GM23338 (cell line): ENCODE data around the gene RAB22A. TPM values are rescaled to one million over a fixed set of nuclear protein-coding genes. Genes with fewer than 3 reads are reported as not detected.

ENCODE experiments used
- ATAC-seq: fragments of 200-7000 bp; cut with Tn5 transposase; 3 replicates; pipeline ENCODE4 v1.9.1; 2020
- DNase-seq: peaks from one replicate; pipeline ENCODE4 v3.0.0-alpha.2; 2015; ENCODE audit warnings: low spot score
- H2AFZ ChIP-seq: fragments of 200-600 bp; sonication (generic); 2 replicates; pipeline ENCODE4 v1.8.0; 2016; ENCODE audit warnings: antibody characterized with exemption, mild to moderate bottlenecking, moderate library complexity
- H3F3A ChIP-seq: fragments of 200-600 bp; sonication (generic); replicated peaks from 2 replicates; pipeline ENCODE4 v1.8.0; 2017; ENCODE audit warnings: antibody characterized with exemption, mixed run types, low read depth
- H3K27ac ChIP-seq: fragments of 200-600 bp; sonication (generic); 2 replicates; pipeline ENCODE4 v1.6.1; 2016; ENCODE audit warnings: low read depth
- H3K27me3 ChIP-seq: fragments of 200-600 bp; sonication (generic); 2 replicates; pipeline ENCODE4 v1.8.0; 2016; ENCODE audit warnings: mild to moderate bottlenecking, mixed run types, moderate library complexity; ENCODE audit not compliant: insufficient read depth
- H3K36me3 ChIP-seq: fragments of 200-600 bp; sonication (generic); 2 replicates; pipeline ENCODE4 v1.8.0; 2016; ENCODE audit warnings: mild to moderate bottlenecking; ENCODE audit not compliant: insufficient read depth
- H3K4me1 ChIP-seq: fragments of 200-600 bp; sonication (generic); 2 replicates; pipeline ENCODE4 v1.8.0; 2016; ENCODE audit warnings: mild to moderate bottlenecking, moderate library complexity; ENCODE audit not compliant: insufficient read depth
- H3K4me2 ChIP-seq: fragments of 200-600 bp; sonication (generic); 2 replicates; pipeline ENCODE4 v1.7.1; 2017; ENCODE audit warnings: mixed run types
- H3K4me3 ChIP-seq: fragments of 200-600 bp; sonication (generic); 2 replicates; pipeline ENCODE4 v1.6.1; 2016; ENCODE audit warnings: mixed run types
- H3K79me2 ChIP-seq: fragments of 200-600 bp; sonication (generic); replicated peaks from 2 replicates; pipeline ENCODE4 v1.8.0; 2017; ENCODE audit warnings: mild to moderate bottlenecking; ENCODE audit not compliant: insufficient read depth
- H3K9me2 ChIP-seq: fragments of 200-600 bp; sonication (generic); 2 replicates; pipeline ENCODE4 v1.8.0; 2017; ENCODE audit not compliant: insufficient read depth
- H4K20me1 ChIP-seq: fragments of 200-600 bp; sonication (generic); replicated peaks from 2 replicates; pipeline ENCODE4 v1.8.0; 2017; ENCODE audit warnings: mild to moderate bottlenecking; ENCODE audit not compliant: insufficient read depth
- H3K27ac Mint-ChIP-seq: 2 replicates; pipeline ENCODE4 v1.8.0; 2020; ENCODE audit warnings: inconsistent platforms, mild to moderate bottlenecking, moderate library complexity, mixed read lengths
- H3K27me3 Mint-ChIP-seq: 3 replicates; pipeline ENCODE4 v1.8.0; 2022; ENCODE audit warnings: low read depth, mild to moderate bottlenecking, moderate library complexity, mixed read lengths, inconsistent platforms; ENCODE audit not compliant: insufficient read depth, poor library complexity
- H3K36me3 Mint-ChIP-seq: 3 replicates; pipeline ENCODE4 v1.8.0; 2021; ENCODE audit warnings: low read depth, mild to moderate bottlenecking, inconsistent platforms, moderate library complexity, mixed read lengths
- H3K4me1 Mint-ChIP-seq: 3 replicates; pipeline ENCODE4 v1.8.0; 2020; ENCODE audit warnings: mild to moderate bottlenecking, inconsistent platforms, mixed read lengths
- H3K4me3 Mint-ChIP-seq: 3 replicates; pipeline ENCODE4 v1.8.0; 2021; ENCODE audit warnings: moderate library complexity, mild to moderate bottlenecking, inconsistent platforms, mixed read lengths
- H3K9me3 Mint-ChIP-seq: 3 replicates; pipeline ENCODE4 v1.8.0; 2020; ENCODE audit warnings: moderate library complexity, mild to moderate bottlenecking, inconsistent platforms, mixed read lengths
- CREB1 ChIP-seq: fragments of 250-450 bp; sonication (Bioruptor Pico); IDR thresholded peaks from 2 replicates; pipeline ENCODE4 v1.5.0; 2020; ENCODE audit warnings: low read depth, mild to moderate bottlenecking, moderate library complexity
- CTCF ChIP-seq, 2 experiments: fragments of 200-600 bp in 1 of 2; sonication (generic) in 1 of 2; conservative IDR thresholded peaks; 2 replicates each; pipeline versions ENCODE4 v1.5.1 to v1.6.1; 2016 to 2017; ENCODE audit warnings: antibody characterized with exemption in 2 of 2, low read depth in 2 of 2, mild to moderate bottlenecking in 2 of 2, moderate library complexity in 1 of 2
- ETS1 ChIP-seq: IDR thresholded peaks from 2 replicates; pipeline ENCODE4 v1.6.1; 2016; ENCODE audit warnings: antibody characterized with exemption
- EZH2 ChIP-seq: fragments of 200-600 bp; sonication (generic); IDR thresholded peaks from one replicate; pipeline ENCODE4 v1.8.0; 2017; ENCODE audit warnings: antibody characterized with exemption, mild to moderate bottlenecking, low read depth; ENCODE audit not compliant: unreplicated experiment
- EZH2phosphoT487 ChIP-seq: fragments of 200-600 bp; sonication (generic); IDR thresholded peaks from one replicate; pipeline ENCODE4 v1.8.1; 2018; ENCODE audit warnings: antibody characterized with exemption; ENCODE audit not compliant: unreplicated experiment
- JUNB ChIP-seq: IDR thresholded peaks from one replicate; pipeline ENCODE4 v1.6.1; 2016; ENCODE audit warnings: antibody characterized with exemption; ENCODE audit not compliant: unreplicated experiment
- NANOG ChIP-seq: IDR thresholded peaks from 2 replicates; pipeline ENCODE4 v1.6.1; 2016; ENCODE audit warnings: antibody characterized with exemption, borderline replicate concordance
- POLR2AphosphoS5 ChIP-seq: IDR thresholded peaks from 2 replicates; pipeline ENCODE4 v1.6.1; 2016; ENCODE audit warnings: antibody characterized with exemption, low read depth
- REST ChIP-seq: IDR thresholded peaks from one replicate; pipeline ENCODE4 v1.6.1; 2018; ENCODE audit warnings: antibody characterized with exemption; ENCODE audit not compliant: unreplicated experiment
- STAT1 ChIP-seq: IDR thresholded peaks from one replicate; pipeline ENCODE4 v1.6.1; 2016; ENCODE audit warnings: antibody characterized with exemption; ENCODE audit not compliant: unreplicated experiment
- ZNF114 ChIP-seq: fragments of 250-450 bp; sonication (Bioruptor Pico); IDR thresholded peaks from 2 replicates; pipeline ENCODE4 v1.5.0; 2020; ENCODE audit warnings: mild to moderate bottlenecking, moderate library complexity
- ZNF331 ChIP-seq: fragments of 250-450 bp; sonication (Bioruptor Pico); IDR thresholded peaks from 2 replicates; pipeline ENCODE4 v1.5.0; 2020; ENCODE audit warnings: low read depth, mild to moderate bottlenecking, moderate library complexity
- ZNF462 ChIP-seq: fragments of 250-450 bp; sonication (Bioruptor Pico); IDR thresholded peaks from 2 replicates; pipeline ENCODE4 v1.5.0; 2020; ENCODE audit warnings: mild to moderate bottlenecking, moderate library complexity
- polyA plus RNA-seq: library from polyadenylated mRNA; unstranded; fragments of >200 nt; fragmentation: Nextera tagmentation; extraction: Ambion mirVana; gene quantifications from 2 replicates; pipeline ENCODE4 v1.2.1, GENCODE V29; 2016
- total RNA-seq: library from RNA; depleted of rRNA; stranded (reverse); fragments of >200 nt; shearing (Covaris generic); gene quantifications from 2 replicates; pipeline ENCODE4 v1.2.3, GENCODE V29; 2014

RAB22A gene
- total and polyA plus RNA-seq, 2 experiments from 2014 or later: 3.3 to 6.8 TPM

GRCh38 chr20:58289143-58289542, 20.4 kb upstream of the RAB22A start:
- no peak overlapping the region for H3K4me3 Mint-ChIP-seq
- no peak for DNase-seq
- peaks cover 35% of the 10 kb centered on the region for H3K79me2 ChIP-seq

More at GRCh38 chr20:58289143-58289542, 20.4 kb upstream of the RAB22A start:
- Histone ChIP-seq H3K27ac (no peak overlapping the region), H4K20me1 (peaks cover 6% of the 10 kb centered on the region; the same call in 1 of the 2 replicates), H3K4me3 (no peak overlapping the region), H3K9me2 (no peaks in the 10 kb centered on the region), H2AFZ (no peak overlapping the region), H3K4me1 (peaks cover 1% of the 10 kb centered on the region; the same call in 1 of the 2 replicates), H3F3A (no peaks in the 10 kb centered on the region), H3K36me3 (no peaks in the 10 kb centered on the region), H3K4me2 (no peak overlapping the region), H3K27me3 (no peaks in the 10 kb centered on the region)
- H3K9me3 Mint-ChIP-seq: peaks cover 3% of the 10 kb centered on the region; the same call in 1 of the 3 replicates
- H3K36me3 Mint-ChIP-seq: peaks cover 8% of the 10 kb centered on the region
- no peak overlapping the region for H3K27ac Mint-ChIP-seq
- ATAC-seq: no peak
- H3K27me3 Mint-ChIP-seq: no peaks in the 10 kb centered on the region
- peaks cover 3% of the 10 kb centered on the region; the same call in 2 of the 3 replicates for H3K4me1 Mint-ChIP-seq
- no peak for TF ChIP-seq JUNB
- no peak for TF ChIP-seq ETS1
- TF ChIP-seq POLR2AphosphoS5: no peak
- no peak for TF ChIP-seq CTCF (conservative IDR thresholded peaks at IDR 0.05; ENCODE audit: low read depth in 2 of 2)
- no peak for TF ChIP-seq STAT1
- TF ChIP-seq ZNF462 (CRISPR knock-in tag): no peak
- no peak for TF ChIP-seq CREB1 (CRISPR knock-in tag)
- no peak for TF ChIP-seq EZH2phosphoT487
- TF ChIP-seq REST: no peak
- TF ChIP-seq NANOG: no peak
- no peak for TF ChIP-seq ZNF331 (CRISPR knock-in tag)
- no peak for TF ChIP-seq ZNF114 (CRISPR knock-in tag)
- TF ChIP-seq EZH2: no peak
